ENCODE measurements around the gene AP2A2. TPM values are rescaled to one million over a fixed set of nuclear protein-coding genes. Genes with fewer than 3 reads are reported as not detected.

The AP2A2 gene
- total RNA-seq, 1 experiment from 2014 or later, result 70.6 TPM

GRCh38 chr11:953512-953911 lies 27.8 kb downstream of the AP2A2 start:
- no peaks in the 10 kb centered on the region for H3K9me3 Mint-ChIP-seq (ENCODE audit: unreplicated experiment)
- H3K4me1 Mint-ChIP-seq (ENCODE audit: insufficient read depth, unreplicated experiment), result peaks cover 19% of the 10 kb centered on the region
- ChIA-PET POLR2A (no interaction called here), CTCF (interaction anchor here (0.7 kb wide), 1 partner anchor 51 kb away, joined by 4 read pairs; no protein-coding TSS in a partner anchor)
- DNase-seq (ENCODE audit: unreplicated experiment), result no peak
- no peaks in the 10 kb centered on the region for H3K27me3 Mint-ChIP-seq (ENCODE audit: insufficient read depth, unreplicated experiment)
- no peak overlapping the region for H3K4me3 Mint-ChIP-seq (ENCODE audit: unreplicated experiment)
- peak overlapping the region; percentile 2 for H3K27ac Mint-ChIP-seq (ENCODE audit: low read depth, unreplicated experiment)
- intact Hi-C loops (cut with micrococcal nuclease), result no loop called here
- no TSS peak for BruUV-seq (replicated peaks)
- peaks cover 35% of the 10 kb centered on the region for H3K36me3 Mint-ChIP-seq (ENCODE audit: insufficient read depth, unreplicated experiment)
- no peak for TF ChIP-seq CTCF (IDR thresholded peaks at IDR 0.05; ENCODE audit: unreplicated experiment)

GRCh38 chr11:954392-955153 lies 28.9 kb downstream of the AP2A2 start:
- no TSS peak for BruUV-seq (replicated peaks)
- CTCF ChIA-PET, result interaction anchor here (0.7 to 0.9 kb wide), 4 partner anchors 21 to 1200 kb away, joined by 3 to 4 read pairs (median 4); no protein-coding TSS in a partner anchor
- no peak for DNase-seq (ENCODE audit: unreplicated experiment)
- no peaks in the 10 kb centered on the region for H3K27me3 Mint-ChIP-seq (ENCODE audit: insufficient read depth, unreplicated experiment)
- H3K27ac Mint-ChIP-seq (ENCODE audit: low read depth, unreplicated experiment), result peak overlapping the region; percentile 0
- H3K4me3 Mint-ChIP-seq (ENCODE audit: unreplicated experiment), result no peak overlapping the region
- H3K36me3 Mint-ChIP-seq (ENCODE audit: insufficient read depth, unreplicated experiment), result peaks cover 40% of the 10 kb centered on the region
- POLR2A ChIA-PET, result interaction anchor here (0.8 kb wide), 1 partner anchor 14 kb away, joined by 3 read pairs; no protein-coding TSS in a partner anchor
- peaks cover 19% of the 10 kb centered on the region for H3K4me1 Mint-ChIP-seq (ENCODE audit: insufficient read depth, unreplicated experiment)
- H3K9me3 Mint-ChIP-seq (ENCODE audit: unreplicated experiment), result no peaks in the 10 kb centered on the region
- intact Hi-C loops (cut with micrococcal nuclease), result no loop called here
- no peak for TF ChIP-seq CTCF (IDR thresholded peaks at IDR 0.05; ENCODE audit: unreplicated experiment)

GRCh38 chr11:955154-956063 lies 29.7 kb downstream of the AP2A2 start:
- H3K4me3 Mint-ChIP-seq (ENCODE audit: unreplicated experiment), result no peak overlapping the region
- no peak for DNase-seq (ENCODE audit: unreplicated experiment)
- H3K27me3 Mint-ChIP-seq (ENCODE audit: insufficient read depth, unreplicated experiment), result no peaks in the 10 kb centered on the region
- H3K9me3 Mint-ChIP-seq (ENCODE audit: unreplicated experiment), result no peaks in the 10 kb centered on the region
- H3K36me3 Mint-ChIP-seq (ENCODE audit: insufficient read depth, unreplicated experiment), result peaks cover 44% of the 10 kb centered on the region
- intact Hi-C loops (cut with micrococcal nuclease), result no loop called here
- ChIA-PET POLR2A (interaction anchor here (0.5 to 0.8 kb wide), 2 partner anchors 13 to 15 kb away, joined by 3 read pairs; no protein-coding TSS in a partner anchor), CTCF (interaction anchor here (0.6 to 1.1 kb wide), 6 partner anchors 22 to 976 kb away, joined by 3 to 4 read pairs (median 3); no protein-coding TSS in a partner anchor)
- H3K27ac Mint-ChIP-seq (ENCODE audit: low read depth, unreplicated experiment), result peak overlapping the region; percentile 0
- H3K4me1 Mint-ChIP-seq (ENCODE audit: insufficient read depth, unreplicated experiment), result peaks cover 19% of the 10 kb centered on the region
- TF ChIP-seq CTCF (IDR thresholded peaks at IDR 0.05; ENCODE audit: unreplicated experiment), result no peak
- no TSS peak for BruUV-seq (replicated peaks)
